ENCODE measurements around the gene CTH.
"Not testable (repeated sequence)": the region's sequence is repeated elsewhere in the genome, so short reads cannot be mapped to it uniquely, and the experiment has no call there.

CTH gene

GRCh38 chr1:70411360-70411844 is 334 bp downstream of the CTH start:
- DNase-seq, result no peak

- no peak for DNase-seq
Observed at GRCh38 chr1:70415882-70416281, 4.8 kb downstream of the CTH start.

GRCh38 chr1:70418973-70419734 is 8.1 kb downstream of the CTH start:
- not testable (repeated sequence) for DNase-seq

GRCh38 chr1:70420320-70420719 is 9.3 kb downstream of the CTH start:
- DNase-seq, result no peak

- no peak for DNase-seq
Observed at GRCh38 chr1:70426154-70427131, 15.4 kb downstream of the CTH start.

GRCh38 chr1:70427976-70428375 is 16.9 kb downstream of the CTH start:
- DNase-seq, result no peak

GRCh38 chr1:70429219-70429618 is 18.2 kb downstream of the CTH start:
- DNase-seq, result no peak

- no peak for DNase-seq
Observed at GRCh38 chr1:70429757-70430156, 18.7 kb downstream of the CTH start.

- no peak for DNase-seq
Observed at GRCh38 chr1:70431317-70431716, 20.2 kb downstream of the CTH start.

GRCh38 chr1:70431874-70432273 is 20.8 kb downstream of the CTH start:
- no peak for DNase-seq

- no peak for DNase-seq
Observed at GRCh38 chr1:70434253-70434859, 23.3 kb downstream of the CTH start.

- DNase-seq, result no peak
Observed at GRCh38 chr1:70436622-70437251, 25.7 kb downstream of the CTH start.

GRCh38 chr1:70438529-70438928 is 27.5 kb downstream of the CTH start:
- no peak for DNase-seq

- DNase-seq, result no peak
Observed at GRCh38 chr1:70440642-70441391, 29.7 kb downstream of the CTH start.

GRCh38 chr1:70441392-70442035 is 30.4 kb downstream of the CTH start:
- no peak for DNase-seq

- DNase-seq, result no peak
Observed at GRCh38 chr1:70442490-70442889, 31.4 kb downstream of the CTH start.

GRCh38 chr1:70443739-70444138 is 32.7 kb downstream of the CTH start:
- DNase-seq, result no peak

- no peak for DNase-seq
Observed at GRCh38 chr1:70449049-70449448, 38.0 kb downstream of the CTH start.

GRCh38 chr1:70452164-70452939 is 41.3 kb downstream of the CTH start:
- not testable (repeated sequence) for DNase-seq

- DNase-seq, result no peak
Observed at GRCh38 chr1:70455291-70455690, 44.2 kb downstream of the CTH start.

GRCh38 chr1:70458131-70458530 is 47.1 kb downstream of the CTH start:
- DNase-seq, result no peak
